ENCODE data around the gene ANGPTL1.
"Not testable (repeated sequence)": the region's sequence is repeated elsewhere in the genome, so short reads cannot be mapped to it uniquely, and the experiment has no call there.

Gene ANGPTL1

GRCh38 chr1:178864326-178864725 lies 6.6 kb downstream of the ANGPTL1 start:
- DNase-seq, result no peak

GRCh38 chr1:178862864-178863263 lies 8.0 kb downstream of the ANGPTL1 start:
- DNase-seq, result no peak

- no peak for DNase-seq
These were observed 8.5 kb downstream of the ANGPTL1 start for GRCh38 chr1:178862416-178862815.

GRCh38 chr1:178857126-178857525 lies 13.8 kb downstream of the ANGPTL1 start:
- no peak for DNase-seq

GRCh38 chr1:178849918-178850317 lies 21.0 kb downstream of the ANGPTL1 start:
- DNase-seq, result no peak

GRCh38 chr1:178847919-178848318 lies 23.0 kb downstream of the ANGPTL1 start:
- DNase-seq, result not testable (repeated sequence)

- DNase-seq, result peak; percentile 82
These were observed 23.5 kb downstream of the ANGPTL1 start for GRCh38 chr1:178847396-178847849.

- no peak for DNase-seq
These were observed 24.6 kb downstream of the ANGPTL1 start for GRCh38 chr1:178846306-178846705.

GRCh38 chr1:178844436-178844835 lies 26.4 kb downstream of the ANGPTL1 start:
- no peak for DNase-seq

GRCh38 chr1:178825167-178825566 lies 45.7 kb downstream of the ANGPTL1 start:
- no peak for DNase-seq

GRCh38 chr1:178821134-178821866 lies 49.6 kb downstream of the ANGPTL1 start:
- DNase-seq, result no peak

GRCh38 chr1:178819123-178819522 lies 51.8 kb downstream of the ANGPTL1 start:
- no peak for DNase-seq

GRCh38 chr1:178818416-178818815 lies 52.5 kb downstream of the ANGPTL1 start:
- DNase-seq, result no peak

- no peak for DNase-seq
These were observed 60.3 kb downstream of the ANGPTL1 start for GRCh38 chr1:178810585-178810984.

- no peak for DNase-seq
These were observed 62.3 kb downstream of the ANGPTL1 start for GRCh38 chr1:178808529-178808928.

GRCh38 chr1:178806665-178807300 lies 64.1 kb downstream of the ANGPTL1 start:
- DNase-seq, result no peak

GRCh38 chr1:178802873-178803272 lies 68.0 kb downstream of the ANGPTL1 start:
- no peak for DNase-seq

All from kidney glomerular epithelial cell (primary cell).